ENCODE data around the gene RUVBL2. TPM values are rescaled to one million over a fixed set of nuclear protein-coding genes. Genes with fewer than 3 reads are reported as not detected.

RUVBL2 gene
- total RNA-seq, 1 experiment from 2014 or later, result 227 TPM

- intact Hi-C loops (cut with micrococcal nuclease; ENCODE audit: unreplicated experiment), result no loop called here
- TF ChIP-seq EZH2 (IDR thresholded peaks at IDR 0.05; ENCODE audit: borderline replicate concordance, low read depth, low read length, poor library complexity, severe bottlenecking) (no peak), CTCF (conservative IDR thresholded peaks at IDR 0.05; ENCODE audit: low read depth, low read length) (no peak)
- Histone ChIP-seq H3K9me3 (ENCODE audit: low read depth, low read length, poor library complexity, severe bottlenecking) (no peaks in the 10 kb centered on the region), H3K27ac (ENCODE audit: low read depth, low read length, poor library complexity, severe bottlenecking) (no peak overlapping the region), H3K4me1 (ENCODE audit: insufficient read depth, low read length, poor library complexity, severe bottlenecking) (no peaks in the 10 kb centered on the region), H3K36me3 (ENCODE audit: insufficient read depth, low read length, poor library complexity, severe bottlenecking) (peaks cover 47% of the 10 kb centered on the region), H3K27me3 (replicated peaks; ENCODE audit: insufficient read depth, low read depth, low read length, poor library complexity) (no peaks in the 10 kb centered on the region), H3K4me3 (ENCODE audit: low read depth, low read length, poor library complexity, severe bottlenecking) (no peak overlapping the region)
- POLR2A ChIA-PET (ENCODE audit: low non-redundant PET), result no interaction called here
- BruUV-seq (replicated peaks), result no TSS peak
- DNase-seq (ENCODE audit: low spot score), result no peak
- CTCF ChIA-PET, result interaction anchor here (0.6 to 0.9 kb wide), 2 partner anchors 15 to 23 kb away, joined by 3 to 4 read pairs; no protein-coding TSS in a partner anchor
Observed at GRCh38 chr19:48986211-48986610, 7.5 kb upstream of the RUVBL2 start.

- no peak for DNase-seq (ENCODE audit: low spot score)
- no peak overlapping the region for H3K27ac ChIP-seq (ENCODE audit: low read depth, low read length, poor library complexity, severe bottlenecking)
- no peaks in the 10 kb centered on the region for H3K9me3 ChIP-seq (ENCODE audit: low read depth, low read length, poor library complexity, severe bottlenecking)
- BruUV-seq (replicated peaks), result no TSS peak
- CTCF ChIA-PET, result interaction anchor here (0.7 kb wide), 1 partner anchor 134 kb away, joined by 3 read pairs; no protein-coding TSS in a partner anchor
- intact Hi-C loops (cut with micrococcal nuclease; ENCODE audit: unreplicated experiment), result no loop called here
- POLR2A ChIA-PET (ENCODE audit: low non-redundant PET), result no interaction called here
- TF ChIP-seq EZH2 (IDR thresholded peaks at IDR 0.05; ENCODE audit: borderline replicate concordance, low read depth, low read length, poor library complexity, severe bottlenecking), result no peak
- TF ChIP-seq CTCF (conservative IDR thresholded peaks at IDR 0.05; ENCODE audit: low read depth, low read length), result no peak
- no peaks in the 10 kb centered on the region for H3K27me3 ChIP-seq (replicated peaks; ENCODE audit: insufficient read depth, low read depth, low read length, poor library complexity)
- H3K4me3 ChIP-seq (ENCODE audit: low read depth, low read length, poor library complexity, severe bottlenecking), result no peak overlapping the region
- H3K4me1 ChIP-seq (ENCODE audit: insufficient read depth, low read length, poor library complexity, severe bottlenecking), result peaks cover 5% of the 10 kb centered on the region
- peaks cover 45% of the 10 kb centered on the region for H3K36me3 ChIP-seq (ENCODE audit: insufficient read depth, low read length, poor library complexity, severe bottlenecking)
Observed at GRCh38 chr19:48987323-48987722, 6.4 kb upstream of the RUVBL2 start.

GRCh38 chr19:48988286-48988685 is 5.4 kb upstream of the RUVBL2 start:
- BruUV-seq (replicated peaks), result TSS peak; percentile 13
- H3K9me3 ChIP-seq (ENCODE audit: low read depth, low read length, poor library complexity, severe bottlenecking), result no peaks in the 10 kb centered on the region
- peaks cover 5% of the 10 kb centered on the region for H3K4me1 ChIP-seq (ENCODE audit: insufficient read depth, low read length, poor library complexity, severe bottlenecking)
- no peak for TF ChIP-seq EZH2 (IDR thresholded peaks at IDR 0.05; ENCODE audit: borderline replicate concordance, low read depth, low read length, poor library complexity, severe bottlenecking)
- no peak for TF ChIP-seq CTCF (conservative IDR thresholded peaks at IDR 0.05; ENCODE audit: low read depth, low read length)
- no peak overlapping the region for H3K27ac ChIP-seq (ENCODE audit: low read depth, low read length, poor library complexity, severe bottlenecking)
- no peak overlapping the region for H3K4me3 ChIP-seq (ENCODE audit: low read depth, low read length, poor library complexity, severe bottlenecking)
- no peak for DNase-seq (ENCODE audit: low spot score)
- H3K27me3 ChIP-seq (replicated peaks; ENCODE audit: insufficient read depth, low read depth, low read length, poor library complexity), result no peaks in the 10 kb centered on the region
- H3K36me3 ChIP-seq (ENCODE audit: insufficient read depth, low read length, poor library complexity, severe bottlenecking), result peaks cover 36% of the 10 kb centered on the region
- ChIA-PET POLR2A (ENCODE audit: low non-redundant PET) (no interaction called here), CTCF (no interaction called here)
- intact Hi-C loops (cut with micrococcal nuclease; ENCODE audit: unreplicated experiment), result no loop called here
